HepG2 (cell line): ENCODE measurements around the gene TIMP3. TPM values are rescaled to one million over a fixed set of nuclear protein-coding genes. Genes with fewer than 3 reads are reported as not detected.

Experiments
- ATAC-seq: fragments of 200-7000 bp; cut with Tn5 transposase; 3 replicates; pipeline ENCODE4 v1.9.1; 2020; ENCODE audit warnings: mild to moderate bottlenecking, moderate library complexity
- BruUV-seq: library from RNA; stranded (reverse); fragments of 400-500 nt; replicated peaks from 2 replicates; lab custom pipeline; 2021; lab: Mats Ljungman, UMichigan
- CTCF ChIA-PET: fragments of 300-600 bp; formaldehyde crosslinking; extraction: SDS; loops from one replicate; lab custom pipeline; 2021; ENCODE audit warnings: low total read pairs, inconsistent platforms, low intra/inter-chr PET ratio; lab: Yijun Ruan, JAX
- POLR2A ChIA-PET: fragments of 350-600 bp; sonication (Branson Sonifier 250); formaldehyde crosslinking; loops from one replicate; lab custom pipeline; 2020; ENCODE audit warnings: antibody characterized with exemption, inconsistent platforms; lab: Yijun Ruan, JAX
- DNase-seq: peaks from one replicate; pipeline ENCODE4 v3.0.0-alpha.2; 2015; ENCODE audit warnings: low spot score
- FAIRE-seq: peaks from 3 replicates; lab custom pipeline; 2011; peaks lifted over from hg19 to GRCh38; lab: Jason Lieb, UNC
- H2AFZ ChIP-seq: one replicate; pipeline ENCODE4 v1.6.1; 2011; ENCODE audit warnings: low read length, inconsistent platforms
- H3K27ac ChIP-seq: fragments of 300-600 bp; 3 replicates; pipeline ENCODE4 v1.8.0; 2011; ENCODE audit warnings: mixed run types, mild to moderate bottlenecking, mixed read lengths, low read length, inconsistent platforms; ENCODE audit not compliant: insufficient read depth; ENCODE audit errors: extremely low read length
- H3K27me3 ChIP-seq, 2 experiments: fragments of 200-600 bp in 1 of 2; 2 replicates in 1 of 2; 3 replicates in 1 of 2; pipeline versions ENCODE4 v1.6.0 to v1.8.0; 2011; ENCODE audit warnings: low read length in 2 of 2, mild to moderate bottlenecking in 2 of 2, moderate library complexity in 2 of 2, inconsistent platforms in 1 of 2; ENCODE audit not compliant: insufficient read depth in 2 of 2, control insufficient read depth in 1 of 2
- H3K36me3 ChIP-seq, 2 experiments: fragments of 200-600 bp in 1 of 2; replicated peaks in 1 of 2; 2 replicates in 1 of 2; 3 replicates in 1 of 2; pipeline versions ENCODE4 v1.5.1 to v1.8.0; 2011; ENCODE audit warnings: low read length in 2 of 2, inconsistent platforms in 1 of 2; ENCODE audit not compliant: insufficient read depth in 2 of 2, control insufficient read depth in 1 of 2
- H3K4me1 ChIP-seq: 2 replicates; pipeline ENCODE4 v1.5.1; 2012; ENCODE audit warnings: low read length, inconsistent platforms; ENCODE audit not compliant: insufficient read depth
- H3K4me2 ChIP-seq: 2 replicates; pipeline ENCODE4 v1.6.0; 2011; ENCODE audit warnings: low read depth, low read length, inconsistent platforms
- H3K4me3 ChIP-seq, 3 experiments: fragments of 200-600 bp in 1 of 3; sonication (generic), shearing (Covaris generic) in 1 of 3; replicated peaks in 1 of 3; 2 replicates each; pipeline ENCODE4 v1.5.1; 2011 to 2016; ENCODE audit warnings: low read length in 3 of 3, inconsistent platforms in 2 of 3, low read depth in 2 of 3, mild to moderate bottlenecking in 2 of 3, control low read depth in 1 of 3, mixed read lengths in 1 of 3; ENCODE audit not compliant: insufficient read depth in 1 of 3
- H3K79me2 ChIP-seq: one replicate; pipeline ENCODE4 v1.6.1; 2011; ENCODE audit warnings: low read length, inconsistent platforms; ENCODE audit not compliant: insufficient read depth
- H3K9ac ChIP-seq: 2 replicates; pipeline ENCODE4 v1.6.0; 2011; ENCODE audit warnings: mild to moderate bottlenecking, low read depth, low read length, inconsistent platforms; ENCODE audit not compliant: insufficient read depth
- H3K9me3 ChIP-seq: 2 replicates; pipeline ENCODE4 v1.5.1; 2012; ENCODE audit warnings: mild to moderate bottlenecking, low read length
- H4K20me1 ChIP-seq: 2 replicates; pipeline ENCODE4 v1.6.0; 2011; ENCODE audit warnings: inconsistent platforms, mild to moderate bottlenecking, low read length, moderate library complexity; ENCODE audit not compliant: insufficient read depth
- BCL6 ChIP-seq: IDR thresholded peaks from 2 replicates; pipeline ENCODE4 v1.6.1; 2016; ENCODE audit warnings: missing genetic modification reagents, missing compliant biosample characterization
- EEA1 ChIP-seq: sonication (generic); formaldehyde crosslinking; IDR thresholded peaks from 2 replicates; pipeline ENCODE4 v1.5.1; 2020; ENCODE audit warnings: mild to moderate bottlenecking, missing genetic modification reagents, borderline replicate concordance
- EED ChIP-seq: sonication (generic); formaldehyde crosslinking; IDR thresholded peaks from 2 replicates; pipeline ENCODE4 v1.5.0; 2020; ENCODE audit warnings: mild to moderate bottlenecking, missing genetic modification reagents
- KDM2A ChIP-seq: sonication (generic); formaldehyde crosslinking; IDR thresholded peaks from 2 replicates; pipeline ENCODE4 v1.4.0; 2020; ENCODE audit warnings: low read depth, missing genetic modification reagents, borderline replicate concordance
- NR3C1 ChIP-seq: sonication (generic); formaldehyde crosslinking; IDR thresholded peaks from 2 replicates; pipeline ENCODE4 v1.4.0; 2020; ENCODE audit warnings: missing genetic modification reagents
- POLR2A ChIP-seq, 2 experiments: IDR thresholded peaks; 2 replicates each; pipeline ENCODE4 v1.6.1; 2011; ENCODE audit warnings: low read depth in 2 of 2, low read length in 2 of 2, mild to moderate bottlenecking in 1 of 2, moderate library complexity in 1 of 2; ENCODE audit not compliant: insufficient read depth in 1 of 2
- TCF7L2 ChIP-seq: IDR thresholded peaks from 2 replicates; pipeline ENCODE4 v1.6.1; 2011; ENCODE audit warnings: mild to moderate bottlenecking, low read depth, low read length, moderate library complexity
- ZNF224 ChIP-seq: sonication (generic); formaldehyde crosslinking; IDR thresholded peaks from 2 replicates; pipeline ENCODE4 v1.5.0; 2020; ENCODE audit warnings: mild to moderate bottlenecking, missing genetic modification reagents
- ZNF230 ChIP-seq: sonication (generic); formaldehyde crosslinking; IDR thresholded peaks from 2 replicates; pipeline ENCODE4 v1.4.0; 2020; ENCODE audit warnings: mild to moderate bottlenecking, missing genetic modification reagents
- ZNF382 ChIP-seq: sonication (generic); formaldehyde crosslinking; IDR thresholded peaks from 2 replicates; pipeline ENCODE4 v1.5.0; 2020; ENCODE audit warnings: missing genetic modification reagents, mild to moderate bottlenecking, borderline replicate concordance
- ZNF430 ChIP-seq: sonication (generic); formaldehyde crosslinking; IDR thresholded peaks from 2 replicates; pipeline ENCODE4 v1.9.0; 2021; ENCODE audit warnings: mild to moderate bottlenecking, missing genetic modification reagents
- ZNF709 ChIP-seq: sonication (generic); formaldehyde crosslinking; IDR thresholded peaks from 2 replicates; pipeline ENCODE4 v1.5.0; 2020; ENCODE audit warnings: mild to moderate bottlenecking, missing genetic modification reagents
- ZNF878 ChIP-seq: sonication (generic); formaldehyde crosslinking; IDR thresholded peaks from 2 replicates; pipeline ENCODE4 v1.8.1; 2023; ENCODE audit warnings: mild to moderate bottlenecking, missing genetic modification reagents, moderate library complexity
- WGBS: methylation state at CpG from one replicate; pipeline ENCODE4 v1.1.6; 2017; ENCODE audit warnings: low lambda C conversion rate; 5-methylcytosine and 5-hydroxymethylcytosine counted together
- in situ Hi-C: cut with HindIII; loops from 2 replicates; pipeline ENCODE4 v1.10.0; 2017; ENCODE audit warnings: low pct_unique_long_range_greater_than_20kb; ENCODE audit not compliant: extremely low pct_ligation_motif_present
- intact Hi-C: fragments of 100-400 bp; cut with micrococcal nuclease; formaldehyde crosslinking; loops from one replicate; pipeline ENCODE4 v1.10.0; 2022; ENCODE audit not compliant: unreplicated experiment
- polyA plus RNA-seq, 8 experiments: library from polyadenylated mRNA; depleted of rRNA in 3 of 8; stranded (reverse) in 7 of 8; unstranded in 1 of 8; fragments of >200 nt; fragmentation: Illumina TruSeq in 4 of 8; extraction: Trizol in 4 of 8; gene quantifications; 2 replicates each; pipeline versions ENCODE4 v1.2.1 to v1.2.3, GENCODE V29; 2011 to 2016; ENCODE audit warnings: low read depth in 4 of 8, missing spikeins in 1 of 8, mixed read lengths in 1 of 8; ENCODE audit not compliant: insufficient read depth in 1 of 8
- total RNA-seq, 5 experiments: library from RNA; depleted of rRNA; stranded (reverse); fragments of >200 nt; fragmentation: Illumina TruSeq; extraction: Trizol; gene quantifications; 2 replicates each; pipeline ENCODE4 v1.2.3, GENCODE V29; 2016; ENCODE audit warnings: low read depth in 1 of 5
- TF ChIP-seq, protein P1 (sequence below): sonication (generic); formaldehyde crosslinking; IDR thresholded peaks from 2 replicates; pipeline ENCODE4 v1.4.0; 2020; ENCODE audit warnings: missing genetic modification reagents
- TF ChIP-seq, protein P2 (sequence below): IDR thresholded peaks from 2 replicates; pipeline ENCODE4 v1.6.1; 2016; ENCODE audit warnings: mild to moderate bottlenecking
- TF ChIP-seq, protein P3 (sequence below): sonication (generic); formaldehyde crosslinking; IDR thresholded peaks from 2 replicates; pipeline ENCODE4 v1.8.1; 2023; ENCODE audit warnings: missing genetic modification reagents, mild to moderate bottlenecking, borderline replicate concordance
- TF ChIP-seq, protein P4 (sequence below): sonication (generic); formaldehyde crosslinking; IDR thresholded peaks from 2 replicates; pipeline ENCODE4 v1.8.0; 2022; ENCODE audit warnings: mild to moderate bottlenecking, missing genetic modification reagents; ENCODE audit not compliant: insufficient replicate concordance

TIMP3 gene
- total and polyA plus RNA-seq, 2 of the 13 experiments (the other 11 are each of a cell fraction or from before 2014, with no cell fraction given): 57.3 to 86.6 TPM

DNA sequence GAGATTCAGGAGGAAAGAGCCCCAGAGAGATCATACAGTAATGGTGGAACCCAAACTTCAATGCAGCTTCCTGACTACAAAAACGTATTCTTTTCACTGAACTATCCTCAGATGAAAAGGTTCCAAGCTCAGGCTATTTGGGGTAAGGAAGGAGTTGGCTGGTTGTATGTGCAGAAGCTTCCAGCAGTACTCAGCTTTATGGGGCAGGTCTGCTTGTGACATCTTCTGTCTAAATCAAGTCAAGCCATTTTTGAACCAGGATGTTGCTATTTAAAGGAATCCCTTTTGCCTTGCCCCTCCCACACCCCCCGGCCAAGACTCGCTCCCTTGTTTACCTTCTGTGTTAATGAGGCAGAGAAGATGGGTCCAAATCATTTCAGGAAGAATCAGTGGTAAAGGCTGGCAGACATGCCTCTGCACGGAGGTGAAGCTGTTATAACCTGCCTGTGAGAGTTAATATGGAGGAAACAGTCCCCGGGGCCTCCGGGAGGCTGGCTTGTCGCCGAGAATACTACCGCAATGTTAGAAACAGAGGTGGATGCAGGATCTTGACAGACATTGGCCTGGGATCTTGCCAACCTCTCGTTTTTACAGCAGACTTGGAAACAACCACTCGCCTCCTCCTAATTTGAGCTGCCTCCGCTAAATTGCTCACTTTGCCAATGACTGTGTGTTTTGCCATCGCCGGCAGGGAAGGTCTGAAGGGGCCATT is 45.4 kb downstream of the TIMP3 start:
- WGBS: 92% methylated on average over 14 of the region's 14 CpGs
- no peak for ATAC-seq
- ChIA-PET POLR2A (no interaction called here), CTCF (no interaction called here)
- no peaks in the 10 kb centered on the region for H3K27me3 ChIP-seq
- no peak overlapping the region for H3K9ac ChIP-seq
- no TSS peak for BruUV-seq
- no peak overlapping the region for H3K27ac ChIP-seq
- peaks cover 7 to 65% of the 10 kb centered on the region in 2 experiments for H3K36me3 ChIP-seq
- no peak overlapping the region for H2AFZ ChIP-seq
- H3K79me2 ChIP-seq: no peaks in the 10 kb centered on the region
- DNase-seq: no peak
- H4K20me1 ChIP-seq: peaks cover 6% of the 10 kb centered on the region
- H3K4me2 ChIP-seq: no peak overlapping the region
- no peak overlapping the region for H3K4me3 ChIP-seq
- in situ Hi-C loops (loop anchor here (25.0 kb wide), 1 partner anchor 140 kb away; no protein-coding TSS in a partner anchor), intact Hi-C loops (no loop called here)
- H3K4me1 ChIP-seq: no peaks in the 10 kb centered on the region
- no peaks in the 10 kb centered on the region for H3K9me3 ChIP-seq
- FAIRE-seq: no peak
- TF ChIP-seq KDM2A (CRISPR knock-in tag): no peak
- TF ChIP-seq POLR2A (IDR thresholded peaks at IDR 0.05; ENCODE audit: insufficient read depth in 1 of 2, low read depth in 2 of 2, low read length in 2 of 2): no peak
- no peak for TF ChIP-seq ZNF382 (CRISPR knock-in tag)
- TF ChIP-seq EEA1 (CRISPR knock-in tag): no peak
- TF ChIP-seq ZNF230 (CRISPR knock-in tag): no peak
- no peak for TF ChIP-seq TCF7L2
- TF ChIP-seq NR3C1 (CRISPR knock-in tag): no peak
- TF ChIP-seq EED (CRISPR knock-in tag): no peak
- TF ChIP-seq, protein P1, sequence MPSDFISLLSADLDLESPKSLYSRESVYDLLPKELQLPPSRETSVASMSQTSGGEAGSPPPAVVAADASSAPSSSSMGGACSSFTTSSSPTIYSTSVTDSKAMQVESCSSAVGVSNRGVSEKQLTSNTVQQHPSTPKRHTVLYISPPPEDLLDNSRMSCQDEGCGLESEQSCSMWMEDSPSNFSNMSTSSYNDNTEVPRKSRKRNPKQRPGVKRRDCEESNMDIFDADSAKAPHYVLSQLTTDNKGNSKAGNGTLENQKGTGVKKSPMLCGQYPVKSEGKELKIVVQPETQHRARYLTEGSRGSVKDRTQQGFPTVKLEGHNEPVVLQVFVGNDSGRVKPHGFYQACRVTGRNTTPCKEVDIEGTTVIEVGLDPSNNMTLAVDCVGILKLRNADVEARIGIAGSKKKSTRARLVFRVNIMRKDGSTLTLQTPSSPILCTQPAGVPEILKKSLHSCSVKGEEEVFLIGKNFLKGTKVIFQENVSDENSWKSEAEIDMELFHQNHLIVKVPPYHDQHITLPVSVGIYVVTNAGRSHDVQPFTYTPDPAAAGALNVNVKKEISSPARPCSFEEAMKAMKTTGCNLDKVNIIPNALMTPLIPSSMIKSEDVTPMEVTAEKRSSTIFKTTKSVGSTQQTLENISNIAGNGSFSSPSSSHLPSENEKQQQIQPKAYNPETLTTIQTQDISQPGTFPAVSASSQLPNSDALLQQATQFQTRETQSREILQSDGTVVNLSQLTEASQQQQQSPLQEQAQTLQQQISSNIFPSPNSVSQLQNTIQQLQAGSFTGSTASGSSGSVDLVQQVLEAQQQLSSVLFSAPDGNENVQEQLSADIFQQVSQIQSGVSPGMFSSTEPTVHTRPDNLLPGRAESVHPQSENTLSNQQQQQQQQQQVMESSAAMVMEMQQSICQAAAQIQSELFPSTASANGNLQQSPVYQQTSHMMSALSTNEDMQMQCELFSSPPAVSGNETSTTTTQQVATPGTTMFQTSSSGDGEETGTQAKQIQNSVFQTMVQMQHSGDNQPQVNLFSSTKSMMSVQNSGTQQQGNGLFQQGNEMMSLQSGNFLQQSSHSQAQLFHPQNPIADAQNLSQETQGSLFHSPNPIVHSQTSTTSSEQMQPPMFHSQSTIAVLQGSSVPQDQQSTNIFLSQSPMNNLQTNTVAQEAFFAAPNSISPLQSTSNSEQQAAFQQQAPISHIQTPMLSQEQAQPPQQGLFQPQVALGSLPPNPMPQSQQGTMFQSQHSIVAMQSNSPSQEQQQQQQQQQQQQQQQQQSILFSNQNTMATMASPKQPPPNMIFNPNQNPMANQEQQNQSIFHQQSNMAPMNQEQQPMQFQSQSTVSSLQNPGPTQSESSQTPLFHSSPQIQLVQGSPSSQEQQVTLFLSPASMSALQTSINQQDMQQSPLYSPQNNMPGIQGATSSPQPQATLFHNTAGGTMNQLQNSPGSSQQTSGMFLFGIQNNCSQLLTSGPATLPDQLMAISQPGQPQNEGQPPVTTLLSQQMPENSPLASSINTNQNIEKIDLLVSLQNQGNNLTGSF: no peak
- no peak for TF ChIP-seq ZNF709 (CRISPR knock-in tag)
- TF ChIP-seq ZNF224 (CRISPR knock-in tag): no peak
- no peak for TF ChIP-seq BCL6
- TF ChIP-seq ZNF430 (CRISPR knock-in tag): no peak
- TF ChIP-seq, protein P2, sequence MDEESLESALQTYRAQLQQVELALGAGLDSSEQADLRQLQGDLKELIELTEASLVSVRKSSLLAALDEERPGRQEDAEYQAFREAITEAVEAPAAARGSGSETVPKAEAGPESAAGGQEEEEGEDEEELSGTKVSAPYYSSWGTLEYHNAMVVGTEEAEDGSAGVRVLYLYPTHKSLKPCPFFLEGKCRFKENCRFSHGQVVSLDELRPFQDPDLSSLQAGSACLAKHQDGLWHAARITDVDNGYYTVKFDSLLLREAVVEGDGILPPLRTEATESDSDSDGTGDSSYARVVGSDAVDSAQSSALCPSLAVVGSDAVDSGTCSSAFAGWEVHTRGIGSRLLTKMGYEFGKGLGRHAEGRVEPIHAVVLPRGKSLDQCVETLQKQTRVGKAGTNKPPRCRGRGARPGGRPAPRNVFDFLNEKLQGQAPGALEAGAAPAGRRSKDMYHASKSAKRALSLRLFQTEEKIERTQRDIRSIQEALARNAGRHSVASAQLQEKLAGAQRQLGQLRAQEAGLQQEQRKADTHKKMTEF: no peak
- TF ChIP-seq, protein P3, sequence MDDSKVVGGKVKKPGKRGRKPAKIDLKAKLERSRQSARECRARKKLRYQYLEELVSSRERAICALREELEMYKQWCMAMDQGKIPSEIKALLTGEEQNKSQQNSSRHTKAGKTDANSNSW (CRISPR knock-in tag): no peak
- no peak for TF ChIP-seq ZNF878
- TF ChIP-seq, protein P4, sequence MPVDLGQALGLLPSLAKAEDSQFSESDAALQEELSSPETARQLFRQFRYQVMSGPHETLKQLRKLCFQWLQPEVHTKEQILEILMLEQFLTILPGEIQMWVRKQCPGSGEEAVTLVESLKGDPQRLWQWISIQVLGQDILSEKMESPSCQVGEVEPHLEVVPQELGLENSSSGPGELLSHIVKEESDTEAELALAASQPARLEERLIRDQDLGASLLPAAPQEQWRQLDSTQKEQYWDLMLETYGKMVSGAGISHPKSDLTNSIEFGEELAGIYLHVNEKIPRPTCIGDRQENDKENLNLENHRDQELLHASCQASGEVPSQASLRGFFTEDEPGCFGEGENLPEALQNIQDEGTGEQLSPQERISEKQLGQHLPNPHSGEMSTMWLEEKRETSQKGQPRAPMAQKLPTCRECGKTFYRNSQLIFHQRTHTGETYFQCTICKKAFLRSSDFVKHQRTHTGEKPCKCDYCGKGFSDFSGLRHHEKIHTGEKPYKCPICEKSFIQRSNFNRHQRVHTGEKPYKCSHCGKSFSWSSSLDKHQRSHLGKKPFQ (CRISPR knock-in tag): no peak
